HL-60 (cell line): ENCODE results near the gene ROR1.

Experiments used
- DNase-seq, 2 experiments: peaks; one replicate each; pipeline ENCODE4 v3.0.0-alpha.2; 2010 to 2020; ENCODE audit warnings: low read depth in 1 of 2, low spot score in 1 of 2
- H3K27ac ChIP-seq: fragments of 250-450 bp; sonication (Bioruptor Pico); replicated peaks from 2 replicates; pipeline ENCODE4 v1.5.1; 2020; ENCODE audit warnings: mild to moderate bottlenecking, moderate library complexity
- H3K27me3 ChIP-seq: fragments of 250-450 bp; sonication (Bioruptor Pico); 2 replicates; pipeline ENCODE4 v1.5.1; 2021; ENCODE audit warnings: mild to moderate bottlenecking, moderate library complexity; ENCODE audit not compliant: insufficient read depth, poor library complexity, severe bottlenecking
- H3K4me3 ChIP-seq: replicated peaks from 2 replicates; pipeline ENCODE4 v1.5.1; 2011; ENCODE audit warnings: mild to moderate bottlenecking, control low read depth, low read length; ENCODE audit not compliant: insufficient read depth
- CTCF ChIP-seq: IDR thresholded peaks from one replicate; pipeline ENCODE4 v1.5.1; 2011; ENCODE audit warnings: low read length, control low read depth, inconsistent platforms; ENCODE audit not compliant: insufficient read depth
- GABPA ChIP-seq: IDR thresholded peaks from 2 replicates; pipeline ENCODE4 v1.6.1; 2012; ENCODE audit warnings: low read depth
- POLR2AphosphoS5 ChIP-seq: IDR thresholded peaks from 2 replicates; pipeline ENCODE4 v1.6.1; 2012; ENCODE audit warnings: low read depth
- REST ChIP-seq: IDR thresholded peaks from 2 replicates; pipeline ENCODE4 v1.6.1; 2012; ENCODE audit warnings: low read depth; ENCODE audit not compliant: insufficient replicate concordance
- SPI1 ChIP-seq: IDR thresholded peaks from 2 replicates; pipeline ENCODE4 v1.6.1; 2012; ENCODE audit warnings: low read depth, mild to moderate bottlenecking, borderline replicate concordance

The ROR1 gene

GRCh38 chr1:63873751-63874150 is 99.9 kb downstream of the ROR1 start:
- Histone ChIP-seq H3K4me3 (no peak overlapping the region), H3K27me3 (peaks cover 3% of the 10 kb centered on the region), H3K27ac (no peak overlapping the region)
- TF ChIP-seq CTCF (no peak), GABPA (no peak), REST (no peak), SPI1 (no peak), POLR2AphosphoS5 (no peak)
- no peak for DNase-seq

GRCh38 chr1:63874278-63874880 is 100.6 kb downstream of the ROR1 start:
- Histone ChIP-seq H3K27ac (no peak overlapping the region), H3K4me3 (no peak overlapping the region), H3K27me3 (peaks cover 3% of the 10 kb centered on the region)
- TF ChIP-seq GABPA, result no peak
- no peak for TF ChIP-seq CTCF
- no peak for TF ChIP-seq POLR2AphosphoS5
- TF ChIP-seq REST, result no peak
- no peak for TF ChIP-seq SPI1
- DNase-seq, result no peak

GRCh38 chr1:63875636-63876035 is 101.8 kb downstream of the ROR1 start:
- Histone ChIP-seq H3K4me3 (no peak overlapping the region), H3K27me3 (peaks cover 3% of the 10 kb centered on the region), H3K27ac (no peak overlapping the region)
- no peak for DNase-seq
- TF ChIP-seq REST (no peak), GABPA (no peak), SPI1 (no peak), POLR2AphosphoS5 (no peak), CTCF (no peak)
